Gastroesophageal sphincter (tissue), 4 donors: ENCODE data around the gene ZNHIT6. TPM values are rescaled to one million over a fixed set of nuclear protein-coding genes. Genes with fewer than 3 reads are reported as not detected.
"Not testable (repeated sequence)": the region's sequence is repeated elsewhere in the genome, so short reads cannot be mapped to it uniquely, and the experiment has no call there.

ENCODE experiments used
- ATAC-seq: fragments of 150-250 bp; one replicate; pipeline ENCODE4 v1.9.1; 2016; ENCODE audit warnings: mild to moderate bottlenecking, moderate library complexity
- H3K27ac ChIP-seq, 4 donors: fragments of 200-600 bp; sonication (generic) in 3 of 4; 1 replicate in 3 of 4; 2 replicates in 1 of 4; pipeline ENCODE4 v1.5.1; 2016 to 2019
- H3K27me3 ChIP-seq: fragments of 200-600 bp; sonication (generic); one replicate; pipeline ENCODE4 v1.5.1; 2019
- H3K36me3 ChIP-seq, 2 donors: fragments of 200-600 bp; sonication (generic); one replicate each; pipeline ENCODE4 v1.5.1; 2019; ENCODE audit warnings: control low read depth in 1 of 2
- H3K4me1 ChIP-seq, 3 donors: fragments of 200-600 bp; sonication (generic); 1 replicate in 2 of 3; 2 replicates in 1 of 3; pipeline ENCODE4 v1.5.1; 2016 to 2019; ENCODE audit warnings: control low read depth in 2 of 3
- H3K4me3 ChIP-seq, 2 donors: fragments of 200-600 bp; sonication (generic); one replicate each; pipeline ENCODE4 v1.5.1; 2019; ENCODE audit warnings: mild to moderate bottlenecking in 1 of 2, moderate library complexity in 1 of 2
- H3K9me3 ChIP-seq, 3 donors: fragments of 200-600 bp; sonication (generic); one replicate each; pipeline ENCODE4 v1.5.1; 2017 to 2019; ENCODE audit warnings: control low read depth in 2 of 3
- EP300 ChIP-seq: sonication (generic); formaldehyde crosslinking; IDR thresholded peaks from one replicate; pipeline ENCODE4 v1.6.1; 2017; ENCODE audit warnings: antibody characterized with exemption, mild to moderate bottlenecking
- POLR2A ChIP-seq, 2 donors: fragments of 450-650 bp; IDR thresholded peaks; one replicate each; pipeline ENCODE4 v1.6.1; 2017; ENCODE audit warnings: antibody characterized with exemption in 2 of 2, mild to moderate bottlenecking in 2 of 2, moderate library complexity in 1 of 2
- POLR2AphosphoS5 ChIP-seq: sonication (generic); formaldehyde crosslinking; IDR thresholded peaks from one replicate; pipeline ENCODE4 v1.6.1; 2017; ENCODE audit warnings: antibody characterized with exemption
- WGBS, 2 donors: methylation state at CpG; one replicate each; pipeline ENCODE4 v1.1.5; 2018; ENCODE audit warnings: low coverage in 1 of 2; 5-methylcytosine and 5-hydroxymethylcytosine counted together
- total RNA-seq, 4 donors: library from RNA; depleted of rRNA; stranded (reverse); fragments of >200 nt; gene quantifications; one replicate each; pipeline ENCODE4 v1.1.0, GENCODE V29; 2016
- TF ChIP-seq, protein P1 (sequence below), 4 experiments: fragments of 200-600 bp in 2 of 4; fragments of 450-650 bp in 2 of 4; sonication (generic) in 1 of 4; IDR thresholded peaks; one replicate each; pipeline ENCODE4 v1.5.1; 2017 to 2019; ENCODE audit warnings: antibody characterized with exemption in 4 of 4, mild to moderate bottlenecking in 2 of 4, moderate library complexity in 2 of 4

Gene ZNHIT6
- total RNA-seq, 4 donors from 2014 or later, result 13.7 to 23.5 (median 15.4) TPM

DNA sequence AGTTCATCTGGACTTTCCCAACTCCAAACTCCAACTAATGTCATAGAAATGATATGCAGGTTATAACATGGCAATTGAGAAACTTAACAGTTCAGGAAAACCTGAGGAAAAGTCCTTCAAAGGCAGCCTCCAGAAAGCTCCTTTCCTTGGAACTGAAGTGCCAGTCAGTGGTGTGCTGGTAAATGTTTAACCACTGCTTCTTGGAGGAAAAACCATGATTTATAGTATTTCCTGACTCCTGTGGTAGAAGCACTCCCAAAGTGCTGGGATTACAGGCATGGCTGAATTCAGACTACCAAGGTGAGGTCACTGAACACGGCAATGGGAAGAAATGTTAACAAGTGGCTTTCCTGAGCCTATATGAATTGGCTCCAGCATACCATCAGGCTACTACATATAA lies 26.7 kb upstream of the ZNHIT6 start:
- 78 to 87% methylated on average over 1 of the region's 1 CpG for WGBS, 2 donors
- H3K27me3 ChIP-seq, result no peaks in the 10 kb centered on the region
- TF ChIP-seq POLR2AphosphoS5 (no peak), EP300 (no peak), POLR2A (IDR thresholded peaks at IDR 0.05) (no peak)
- TF ChIP-seq, protein P1, sequence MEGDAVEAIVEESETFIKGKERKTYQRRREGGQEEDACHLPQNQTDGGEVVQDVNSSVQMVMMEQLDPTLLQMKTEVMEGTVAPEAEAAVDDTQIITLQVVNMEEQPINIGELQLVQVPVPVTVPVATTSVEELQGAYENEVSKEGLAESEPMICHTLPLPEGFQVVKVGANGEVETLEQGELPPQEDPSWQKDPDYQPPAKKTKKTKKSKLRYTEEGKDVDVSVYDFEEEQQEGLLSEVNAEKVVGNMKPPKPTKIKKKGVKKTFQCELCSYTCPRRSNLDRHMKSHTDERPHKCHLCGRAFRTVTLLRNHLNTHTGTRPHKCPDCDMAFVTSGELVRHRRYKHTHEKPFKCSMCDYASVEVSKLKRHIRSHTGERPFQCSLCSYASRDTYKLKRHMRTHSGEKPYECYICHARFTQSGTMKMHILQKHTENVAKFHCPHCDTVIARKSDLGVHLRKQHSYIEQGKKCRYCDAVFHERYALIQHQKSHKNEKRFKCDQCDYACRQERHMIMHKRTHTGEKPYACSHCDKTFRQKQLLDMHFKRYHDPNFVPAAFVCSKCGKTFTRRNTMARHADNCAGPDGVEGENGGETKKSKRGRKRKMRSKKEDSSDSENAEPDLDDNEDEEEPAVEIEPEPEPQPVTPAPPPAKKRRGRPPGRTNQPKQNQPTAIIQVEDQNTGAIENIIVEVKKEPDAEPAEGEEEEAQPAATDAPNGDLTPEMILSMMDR (IDR thresholded peaks at IDR 0.05), result no peak
- no peak for ATAC-seq
- H3K4me1 ChIP-seq, result no peaks in the 10 kb centered on the region
- no peak overlapping the region for H3K4me3 ChIP-seq
- no peaks in the 10 kb centered on the region for H3K36me3 ChIP-seq
- H3K27ac ChIP-seq, result no peak overlapping the region
- no peaks in the 10 kb centered on the region for H3K9me3 ChIP-seq

DNA sequence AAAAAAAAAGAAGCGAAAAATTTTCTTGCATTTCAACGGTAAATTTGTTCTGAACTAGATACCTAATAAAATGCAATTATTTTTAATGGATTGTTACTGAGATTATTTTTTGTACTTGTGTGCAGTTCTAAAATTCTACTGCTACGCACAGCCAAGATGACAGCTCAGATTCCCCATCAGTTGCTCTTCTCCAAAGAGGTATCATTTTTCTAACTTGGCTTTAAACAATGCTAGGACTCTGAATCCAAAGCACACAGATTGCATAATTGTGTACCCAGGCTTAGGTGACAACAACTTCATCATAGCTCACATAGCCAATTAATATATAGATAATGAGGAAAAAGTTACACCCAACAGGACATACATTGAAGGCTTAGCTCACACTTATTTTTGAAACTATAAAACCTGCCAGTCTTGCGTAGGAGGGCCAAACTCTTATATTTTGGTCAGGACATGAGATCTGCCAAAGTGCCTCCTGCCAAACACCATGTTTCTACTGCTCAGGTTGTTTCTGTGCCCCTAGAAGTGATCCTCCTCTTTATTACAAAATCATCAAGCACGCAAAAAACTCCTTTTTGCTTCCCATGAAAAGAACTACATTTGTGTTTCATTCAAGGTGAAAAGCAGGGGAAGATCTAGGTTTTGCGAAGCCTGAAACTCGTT lies 10.6 kb upstream of the ZNHIT6 start:
- ATAC-seq, result no peak
- H3K9me3 ChIP-seq, result peaks cover 0 to 20% (median 0%) of the 10 kb centered on the region in 3 donors
- TF ChIP-seq EP300 (no peak), POLR2AphosphoS5 (no peak), POLR2A (IDR thresholded peaks at IDR 0.05) (no peak)
- TF ChIP-seq, protein P1 (IDR thresholded peaks at IDR 0.05), result no peak
- H3K36me3 ChIP-seq, result no peaks in the 10 kb centered on the region
- H3K4me3 ChIP-seq, result no peak overlapping the region
- no peak overlapping the region for H3K27ac ChIP-seq
- 90 to 100% methylated on average over 3 to 7 of the region's 7 CpGs for WGBS, 2 donors
- H3K4me1 ChIP-seq, result no peaks in the 10 kb centered on the region
- no peaks in the 10 kb centered on the region for H3K27me3 ChIP-seq

DNA sequence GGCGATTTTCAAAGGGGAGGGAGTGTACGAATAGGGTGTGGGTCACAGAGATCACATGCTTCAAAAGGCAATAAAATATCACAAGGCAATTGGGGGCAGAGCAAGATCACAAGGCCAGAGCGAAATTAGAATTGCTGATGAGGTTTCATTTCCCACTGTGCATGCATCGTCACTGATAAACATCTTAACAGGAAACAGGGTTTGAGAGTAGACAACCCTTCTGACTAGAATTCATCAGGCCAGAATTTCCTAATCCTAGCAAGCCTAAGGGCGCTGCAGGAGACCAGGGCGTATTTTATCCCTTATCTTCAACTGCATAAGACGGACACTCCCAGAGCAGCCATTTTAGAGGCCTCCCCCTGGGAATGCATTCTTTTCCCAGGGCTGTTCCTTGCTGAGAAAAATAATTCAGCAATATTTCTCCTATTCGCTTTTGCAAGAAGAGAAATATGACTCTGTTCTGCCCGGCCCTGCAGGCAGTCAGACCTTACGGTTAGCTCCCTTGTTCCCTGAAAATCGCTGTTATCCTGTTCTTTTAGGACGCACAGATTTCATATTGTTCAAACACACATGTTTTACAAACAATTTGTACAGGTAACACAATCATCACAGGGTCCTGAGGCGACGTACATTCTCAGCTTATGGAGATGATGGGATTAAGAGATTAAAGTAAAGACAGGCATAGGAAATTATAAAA lies 6.3 kb upstream of the ZNHIT6 start:
- not testable (repeated sequence) for H3K36me3 ChIP-seq, H3K4me3 ChIP-seq, H3K9me3 ChIP-seq, H3K27ac ChIP-seq, ATAC-seq, H3K4me1 ChIP-seq, H3K27me3 ChIP-seq
- WGBS, 2 donors, result 78 to 89% methylated on average over 6 to 11 of the region's 14 CpGs

- Histone ChIP-seq H3K4me1 (peaks cover 0 to 33% (median 4%) of the 10 kb centered on the region in 3 donors), H3K4me3 (peak overlapping the region; percentile 69 to 80), H3K27ac (peak overlapping the region; percentile 54 to 87 (median 86)), H3K36me3 (peaks cover 0 to 23% of the 10 kb centered on the region in 2 donors), H3K9me3 (no peaks in the 10 kb centered on the region), H3K27me3 (no peaks in the 10 kb centered on the region)
- WGBS, 2 donors, result 89 to 97% methylated on average over 5 of the region's 6 CpGs
- ATAC-seq, result no peak
- no peak for TF ChIP-seq POLR2AphosphoS5
- no peak for TF ChIP-seq POLR2A (IDR thresholded peaks at IDR 0.05)
- no peak for TF ChIP-seq EP300
- TF ChIP-seq, protein P1 (IDR thresholded peaks at IDR 0.05), result no peak
Observed at GRCh38 chr1:85708829-85709227, 595 bp upstream of the ZNHIT6 start.

- H3K36me3 ChIP-seq, result peaks cover 0 to 33% of the 10 kb centered on the region in 2 donors
- no peaks in the 10 kb centered on the region for H3K9me3 ChIP-seq
- H3K4me1 ChIP-seq, result peaks cover 0 to 33% (median 4%) of the 10 kb centered on the region in 3 donors
- ATAC-seq, result no peak
- H3K27ac ChIP-seq, result peak overlapping the region in 3 of 4 donors; percentile 84 to 87 (median 87)
- TF ChIP-seq POLR2A (IDR thresholded peaks at IDR 0.05) (no peak), EP300 (no peak), POLR2AphosphoS5 (no peak)
- TF ChIP-seq, protein P1 (IDR thresholded peaks at IDR 0.05), result no peak
- 9 to 11% methylated on average over 13 of the region's 13 CpGs for WGBS, 2 donors
- peak overlapping the region; percentile 69 to 80 for H3K4me3 ChIP-seq
- no peaks in the 10 kb centered on the region for H3K27me3 ChIP-seq
Observed at GRCh38 chr1:85707267-85707989, 805 bp downstream of the ZNHIT6 start.
